Loucy (cell line): Measurements from ENCODE around the gene PRKCE.

Experiments
- H2AFZ ChIP-seq: fragments of 200-600 bp; sonication (generic); 2 replicates; pipeline ENCODE4 v1.6.0; 2016; ENCODE audit warnings: antibody characterized with exemption, mild to moderate bottlenecking, low read length, moderate library complexity
- H3F3A ChIP-seq: fragments of 200-600 bp; 2 replicates; pipeline ENCODE4 v1.6.0; 2016; ENCODE audit warnings: antibody characterized with exemption, low read depth, mild to moderate bottlenecking
- H3K27me3 ChIP-seq: fragments of 200-600 bp; sonication (generic); 2 replicates; pipeline ENCODE4 v1.6.1; 2014; ENCODE audit warnings: low read length, mild to moderate bottlenecking; ENCODE audit not compliant: insufficient read depth, poor library complexity, severe bottlenecking
- H3K36me3 ChIP-seq: fragments of 200-600 bp; sonication (generic); 2 replicates; pipeline ENCODE4 v1.6.1; 2016; ENCODE audit warnings: low read length; ENCODE audit not compliant: insufficient read depth
- H3K4me1 ChIP-seq: fragments of 200-600 bp; sonication (generic); 2 replicates; pipeline ENCODE4 v1.5.1; 2014; ENCODE audit warnings: low read length, mild to moderate bottlenecking; ENCODE audit not compliant: insufficient read depth, poor library complexity, severe bottlenecking
- H3K4me2 ChIP-seq: fragments of 200-600 bp; sonication (generic); 2 replicates; pipeline ENCODE4 v1.6.0; 2014; ENCODE audit warnings: antibody characterized with exemption, low read length, low read depth, mild to moderate bottlenecking; ENCODE audit not compliant: poor library complexity, severe bottlenecking
- H3K4me3 ChIP-seq: fragments of 200-600 bp; sonication (generic); 2 replicates; pipeline ENCODE4 v1.5.1; 2014; ENCODE audit warnings: low read length, mild to moderate bottlenecking, mixed read lengths; ENCODE audit not compliant: poor library complexity, severe bottlenecking
- H3K79me2 ChIP-seq: fragments of 200-600 bp; sonication (generic); 2 replicates; pipeline ENCODE4 v1.6.1; 2014; ENCODE audit warnings: low read length; ENCODE audit not compliant: insufficient read depth
- H3K9ac ChIP-seq: fragments of 200-600 bp; sonication (generic); 2 replicates; pipeline ENCODE4 v1.6.0; 2014; ENCODE audit warnings: mild to moderate bottlenecking, low read depth, low read length, moderate library complexity; ENCODE audit not compliant: poor library complexity, severe bottlenecking
- H3K9me2 ChIP-seq: fragments of 200-600 bp; sonication (generic); replicated peaks from 2 replicates; pipeline ENCODE4 v1.6.1; 2016; ENCODE audit warnings: low read depth, low read length, mixed read lengths
- H3K9me3 ChIP-seq: fragments of 200-600 bp; sonication (generic); 2 replicates; pipeline ENCODE4 v1.6.1; 2014; ENCODE audit warnings: mild to moderate bottlenecking, antibody characterized with exemption, low read length, low read depth; ENCODE audit not compliant: insufficient read depth
- H4K20me1 ChIP-seq: fragments of 200-600 bp; sonication (generic); 2 replicates; pipeline ENCODE4 v1.6.0; 2014; ENCODE audit warnings: antibody characterized with exemption, low read length, mild to moderate bottlenecking; ENCODE audit not compliant: insufficient read depth, poor library complexity, severe bottlenecking
- EZH2phosphoT487 ChIP-seq: fragments of 200-600 bp; IDR thresholded peaks from 2 replicates; pipeline ENCODE4 v1.6.1; 2018; ENCODE audit warnings: antibody characterized with exemption, mild to moderate bottlenecking, moderate library complexity, borderline replicate concordance
- TF ChIP-seq, protein P1 (sequence below): fragments of 200-600 bp; sonication (generic); conservative IDR thresholded peaks from 2 replicates; pipeline ENCODE4 v1.5.1; 2014; ENCODE audit warnings: mild to moderate bottlenecking, antibody characterized with exemption, low read length

Gene PRKCE

DNA sequence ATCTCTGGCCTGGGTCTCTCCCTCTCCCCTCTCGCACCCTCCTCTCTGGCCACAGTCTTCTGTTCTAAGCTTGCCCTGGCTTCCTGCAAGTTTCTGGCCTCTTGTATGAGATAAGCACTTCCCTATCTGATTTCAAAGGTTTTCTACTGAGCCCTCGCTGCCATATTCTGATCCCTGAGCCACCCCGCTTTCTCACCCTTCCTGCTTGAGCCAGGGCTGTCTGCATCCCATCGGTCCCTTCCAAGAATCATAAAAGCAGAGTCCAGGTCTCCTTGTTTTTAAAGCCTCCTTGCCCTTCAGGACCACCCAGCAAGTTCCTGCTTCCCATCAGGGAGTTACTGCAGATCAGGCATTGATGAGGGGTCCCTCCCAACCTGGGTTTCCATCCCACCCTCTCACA is 110.2 kb downstream of the PRKCE start:
- H4K20me1 ChIP-seq, result no peaks in the 10 kb centered on the region
- H3K27me3 ChIP-seq, result no peaks in the 10 kb centered on the region
- H3K9me2 ChIP-seq, result no peaks in the 10 kb centered on the region
- no peaks in the 10 kb centered on the region for H3K9me3 ChIP-seq
- no peak overlapping the region for H3K4me2 ChIP-seq
- H3K4me3 ChIP-seq, result no peak overlapping the region
- no peak for TF ChIP-seq EZH2phosphoT487
- TF ChIP-seq, protein P1, sequence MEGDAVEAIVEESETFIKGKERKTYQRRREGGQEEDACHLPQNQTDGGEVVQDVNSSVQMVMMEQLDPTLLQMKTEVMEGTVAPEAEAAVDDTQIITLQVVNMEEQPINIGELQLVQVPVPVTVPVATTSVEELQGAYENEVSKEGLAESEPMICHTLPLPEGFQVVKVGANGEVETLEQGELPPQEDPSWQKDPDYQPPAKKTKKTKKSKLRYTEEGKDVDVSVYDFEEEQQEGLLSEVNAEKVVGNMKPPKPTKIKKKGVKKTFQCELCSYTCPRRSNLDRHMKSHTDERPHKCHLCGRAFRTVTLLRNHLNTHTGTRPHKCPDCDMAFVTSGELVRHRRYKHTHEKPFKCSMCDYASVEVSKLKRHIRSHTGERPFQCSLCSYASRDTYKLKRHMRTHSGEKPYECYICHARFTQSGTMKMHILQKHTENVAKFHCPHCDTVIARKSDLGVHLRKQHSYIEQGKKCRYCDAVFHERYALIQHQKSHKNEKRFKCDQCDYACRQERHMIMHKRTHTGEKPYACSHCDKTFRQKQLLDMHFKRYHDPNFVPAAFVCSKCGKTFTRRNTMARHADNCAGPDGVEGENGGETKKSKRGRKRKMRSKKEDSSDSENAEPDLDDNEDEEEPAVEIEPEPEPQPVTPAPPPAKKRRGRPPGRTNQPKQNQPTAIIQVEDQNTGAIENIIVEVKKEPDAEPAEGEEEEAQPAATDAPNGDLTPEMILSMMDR, result no peak
- no peaks in the 10 kb centered on the region for H3K36me3 ChIP-seq
- H2AFZ ChIP-seq, result no peak overlapping the region
- peaks cover 37% of the 10 kb centered on the region for H3K79me2 ChIP-seq
- no peaks in the 10 kb centered on the region for H3F3A ChIP-seq
- H3K4me1 ChIP-seq, result peaks cover 13% of the 10 kb centered on the region
- no peak overlapping the region for H3K9ac ChIP-seq

DNA sequence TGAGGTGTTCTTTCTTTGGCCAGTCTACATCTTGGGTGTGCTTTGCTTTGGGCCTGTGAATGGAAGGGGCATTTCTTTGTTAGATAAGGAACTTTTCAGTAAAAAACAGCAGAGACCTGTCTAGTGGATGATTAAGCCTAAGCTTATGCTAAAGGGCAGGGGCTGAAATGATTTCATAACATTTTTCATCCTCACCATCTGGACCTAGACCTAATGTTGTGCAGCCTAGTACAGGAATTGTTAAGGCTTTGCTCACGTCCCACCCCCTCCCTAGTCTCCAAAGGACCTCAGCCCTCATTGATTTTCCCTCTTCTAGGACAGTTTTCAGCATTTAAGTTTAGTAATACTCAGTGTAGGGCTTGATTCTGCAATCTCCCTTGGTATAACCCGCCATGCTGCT is 111.8 kb downstream of the PRKCE start:
- H3K4me3 ChIP-seq, result no peak overlapping the region
- TF ChIP-seq EZH2phosphoT487, result no peak
- TF ChIP-seq, protein P1, result no peak
- H4K20me1 ChIP-seq, result no peaks in the 10 kb centered on the region
- no peaks in the 10 kb centered on the region for H3F3A ChIP-seq
- H3K27me3 ChIP-seq, result no peaks in the 10 kb centered on the region
- no peaks in the 10 kb centered on the region for H3K9me3 ChIP-seq
- no peak overlapping the region for H2AFZ ChIP-seq
- H3K4me1 ChIP-seq, result peaks cover 12% of the 10 kb centered on the region
- no peak overlapping the region for H3K4me2 ChIP-seq
- H3K79me2 ChIP-seq, result peaks cover 47% of the 10 kb centered on the region
- H3K36me3 ChIP-seq, result no peaks in the 10 kb centered on the region
- no peak overlapping the region for H3K9ac ChIP-seq
- H3K9me2 ChIP-seq, result no peaks in the 10 kb centered on the region

DNA sequence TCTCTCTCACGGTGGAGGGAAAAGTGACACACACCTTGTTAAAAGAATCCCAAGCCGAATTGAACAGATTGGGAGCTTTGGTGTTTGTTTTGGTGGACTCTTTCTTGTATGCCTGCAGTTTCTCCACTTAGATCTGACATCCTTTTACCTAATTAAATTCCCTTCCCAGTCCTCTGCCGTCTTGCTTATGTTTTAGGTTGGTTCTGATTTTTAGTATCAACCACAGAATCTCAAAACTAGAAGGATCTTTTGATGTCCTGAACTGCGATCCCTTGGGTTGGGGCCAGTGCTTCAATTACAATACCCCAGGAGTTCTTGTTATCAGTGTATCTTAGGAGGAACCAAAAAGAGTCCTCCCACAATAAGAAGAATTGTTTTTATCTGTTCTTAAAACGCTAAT is 112.3 kb downstream of the PRKCE start:
- H3K4me2 ChIP-seq, result no peak overlapping the region
- H3K36me3 ChIP-seq, result no peaks in the 10 kb centered on the region
- no peaks in the 10 kb centered on the region for H3K9me3 ChIP-seq
- H3K4me3 ChIP-seq, result no peak overlapping the region
- no peaks in the 10 kb centered on the region for H3K9me2 ChIP-seq
- H4K20me1 ChIP-seq, result no peaks in the 10 kb centered on the region
- no peak overlapping the region for H2AFZ ChIP-seq
- peaks cover 13% of the 10 kb centered on the region for H3K4me1 ChIP-seq
- no peaks in the 10 kb centered on the region for H3F3A ChIP-seq
- no peaks in the 10 kb centered on the region for H3K27me3 ChIP-seq
- TF ChIP-seq, protein P1, result no peak
- TF ChIP-seq EZH2phosphoT487, result no peak
- no peak overlapping the region for H3K9ac ChIP-seq
- H3K79me2 ChIP-seq, result peaks cover 44% of the 10 kb centered on the region
